ENCODE results near the gene ZNF618. TPM values are rescaled to one million over a fixed set of nuclear protein-coding genes. Genes with fewer than 3 reads are reported as not detected.

The ZNF618 gene
- total RNA-seq, 4 donors from 2014 or later = 2.9 to 5.8 (median 4.2) TPM

- WGBS = 82% methylated on average over 8 of the region's 8 CpGs
These were observed 189.2 kb downstream of the ZNF618 start for GRCh38 chr9:114065304-114065703.

GRCh38 chr9:114069476-114070187 is 193.5 kb downstream of the ZNF618 start:
- H3K4me1 ChIP-seq = peaks cover 24% of the 10 kb centered on the region
- H3K4me3 ChIP-seq = no peak overlapping the region
- no peaks in the 10 kb centered on the region for H3K9me3 ChIP-seq
- peak in 1 of 2 donors; percentile 32 for DNase-seq (ENCODE audit: low spot score in 2 of 2)
- TF ChIP-seq CTCF (IDR thresholded peaks at IDR 0.05) (no peak), POLR2AphosphoS5 (IDR thresholded peaks at IDR 0.05) (no peak), POLR2A (IDR thresholded peaks at IDR 0.05) (no peak), EP300 (IDR thresholded peaks at IDR 0.05) (no peak)
- WGBS = 85% methylated on average over 6 of the region's 9 CpGs
- no peak overlapping the region for H3K27ac ChIP-seq
- no peaks in the 10 kb centered on the region for H3K27me3 ChIP-seq
- H3K36me3 ChIP-seq = no peaks in the 10 kb centered on the region

More at GRCh38 chr9:114065304-114065703, 189.2 kb downstream of the ZNF618 start:
- Histone ChIP-seq H3K4me3 (no peak overlapping the region), H3K4me1 (peaks cover 2% of the 10 kb centered on the region), H3K27ac (no peak overlapping the region), H3K27me3 (no peaks in the 10 kb centered on the region), H3K9me3 (no peaks in the 10 kb centered on the region), H3K36me3 (no peaks in the 10 kb centered on the region)
- no peak for DNase-seq (ENCODE audit: low spot score in 2 of 2)
- TF ChIP-seq EP300 (IDR thresholded peaks at IDR 0.05) (no peak), POLR2A (IDR thresholded peaks at IDR 0.05) (no peak), POLR2AphosphoS5 (IDR thresholded peaks at IDR 0.05) (no peak), CTCF (IDR thresholded peaks at IDR 0.05) (no peak)

DNA sequence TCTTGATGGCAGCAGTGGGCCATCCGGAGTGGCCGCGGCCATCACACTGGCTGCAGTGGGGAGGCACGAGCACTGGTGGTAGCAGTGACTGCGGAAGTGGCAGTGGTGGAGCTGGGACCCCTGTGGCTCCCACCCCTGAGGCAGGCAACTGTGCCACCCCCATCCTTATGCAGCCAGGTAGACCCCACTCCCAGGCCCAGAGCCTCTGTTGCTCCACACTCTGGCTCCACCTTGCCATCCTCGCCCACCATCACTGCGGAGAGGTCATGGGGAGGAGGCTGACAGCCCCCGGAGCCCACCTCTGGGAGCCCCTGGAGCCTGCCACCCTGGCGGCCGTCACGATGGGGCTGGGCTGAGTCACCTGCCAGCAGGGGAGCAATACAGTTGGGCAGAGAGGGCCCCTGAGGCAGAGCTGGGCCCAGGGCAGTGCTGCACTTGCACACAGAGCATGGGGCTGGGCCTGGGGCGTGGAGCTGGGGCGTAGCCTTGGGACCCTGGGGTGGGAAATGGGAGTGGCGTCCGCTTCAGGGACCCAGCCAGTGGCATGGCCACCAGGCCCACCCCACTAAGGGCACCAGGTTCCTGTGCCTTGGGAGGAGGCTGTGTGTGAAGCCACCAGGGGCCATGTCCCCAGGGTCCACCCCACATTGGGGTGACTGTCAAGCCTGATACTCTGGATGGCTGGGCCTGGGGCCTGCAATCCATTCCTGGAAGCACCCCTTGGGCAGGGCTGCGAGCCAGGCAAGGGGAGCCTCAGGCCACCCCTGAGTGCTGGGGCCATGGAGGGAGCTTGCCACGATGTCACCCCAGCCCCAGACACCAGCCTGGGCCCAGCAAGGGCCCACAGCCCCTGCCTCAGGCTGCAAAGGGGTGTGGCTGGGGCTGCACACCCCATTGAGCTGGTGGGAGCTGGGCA is 194.3 kb downstream of the ZNF618 start:
- no peaks in the 10 kb centered on the region for H3K9me3 ChIP-seq
- no peak overlapping the region for H3K4me3 ChIP-seq
- no peaks in the 10 kb centered on the region for H3K36me3 ChIP-seq
- 84% methylated on average over 5 of the region's 17 CpGs for WGBS
- peak; percentile 47 to 57 for DNase-seq (ENCODE audit: low spot score in 2 of 2)
- no peak for TF ChIP-seq POLR2A (IDR thresholded peaks at IDR 0.05)
- TF ChIP-seq EP300 (IDR thresholded peaks at IDR 0.05) = no peak
- no peak for TF ChIP-seq POLR2AphosphoS5 (IDR thresholded peaks at IDR 0.05)
- TF ChIP-seq CTCF (IDR thresholded peaks at IDR 0.05) = no peak
- no peak overlapping the region for H3K27ac ChIP-seq
- no peaks in the 10 kb centered on the region for H3K27me3 ChIP-seq
- H3K4me1 ChIP-seq = peaks cover 24% of the 10 kb centered on the region

DNA sequence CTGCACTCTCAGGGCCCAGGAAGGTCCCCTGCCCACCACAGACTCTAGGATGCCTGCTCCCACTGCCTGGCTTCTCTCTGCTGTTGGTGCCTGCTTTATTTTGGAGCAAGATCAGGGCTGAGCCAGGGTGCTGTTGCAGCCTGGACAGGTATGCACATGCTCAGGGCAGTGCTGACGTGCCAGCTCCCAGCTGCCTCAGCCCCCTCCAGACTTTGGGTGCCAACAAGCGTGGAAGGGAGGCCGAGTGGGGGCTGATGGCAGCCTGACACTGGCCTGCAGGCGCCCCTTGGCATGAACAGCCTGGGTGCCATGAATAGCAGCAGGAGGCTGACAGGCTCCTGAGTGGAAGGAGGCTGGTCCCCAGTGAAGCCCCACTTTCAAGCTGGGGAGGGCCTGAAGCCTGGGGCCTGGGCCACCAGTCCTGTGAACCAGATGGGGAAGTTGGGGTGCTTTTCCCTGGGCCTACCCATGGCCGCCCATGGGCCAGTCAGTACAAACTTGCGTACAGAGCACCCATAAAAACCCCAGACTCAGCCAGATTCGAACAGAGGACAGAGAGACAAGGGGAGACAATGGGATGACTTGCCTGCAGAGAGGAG is 195.2 kb downstream of the ZNF618 start:
- 66% methylated on average over 3 of the region's 7 CpGs for WGBS
- no peak overlapping the region for H3K27ac ChIP-seq

More for the DNA sequence above, 195.2 kb downstream of the ZNF618 start:
- Histone ChIP-seq H3K4me1 (peaks cover 24% of the 10 kb centered on the region), H3K9me3 (no peaks in the 10 kb centered on the region), H3K4me3 (no peak overlapping the region), H3K27me3 (peaks cover 8% of the 10 kb centered on the region), H3K36me3 (no peaks in the 10 kb centered on the region)
- TF ChIP-seq EP300 (IDR thresholded peaks at IDR 0.05) = no peak
- no peak for TF ChIP-seq CTCF (IDR thresholded peaks at IDR 0.05)
- no peak for TF ChIP-seq POLR2A (IDR thresholded peaks at IDR 0.05)
- no peak for TF ChIP-seq POLR2AphosphoS5 (IDR thresholded peaks at IDR 0.05)
- DNase-seq (ENCODE audit: low spot score in 2 of 2) = peak in 1 of 2 donors; percentile 44
